ENCODE measurements around the gene CASP1.

The CASP1 gene

DNA sequence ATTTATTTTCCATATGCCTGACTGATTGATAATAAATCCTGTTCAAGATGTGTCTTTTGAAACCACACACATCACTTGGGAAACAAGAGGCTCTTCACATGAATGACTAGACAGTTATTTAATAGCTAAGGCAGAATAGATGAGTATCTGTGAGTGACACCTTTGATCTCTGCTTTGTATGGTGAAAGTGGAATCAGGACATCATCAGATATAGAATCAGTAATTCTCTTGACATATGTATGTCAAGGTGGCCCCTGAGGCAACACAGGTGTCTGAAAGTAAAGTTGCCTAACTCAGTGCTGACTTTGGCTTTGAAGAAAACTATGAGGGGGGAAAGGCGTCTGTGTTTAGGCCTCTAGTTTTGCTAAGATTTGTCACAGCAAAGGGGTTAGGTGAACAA is 55.1 kb downstream of the CASP1 start:
- no peak for DNase-seq

Data from activated gamma-delta T cell (primary cell).